Measurements from ENCODE around the gene CUEDC2. TPM values are rescaled to one million over a fixed set of nuclear protein-coding genes. Genes with fewer than 3 reads are reported as not detected.

CUEDC2 gene
- total RNA-seq, 1 experiment from 2014 or later, result 40.2 TPM

DNA sequence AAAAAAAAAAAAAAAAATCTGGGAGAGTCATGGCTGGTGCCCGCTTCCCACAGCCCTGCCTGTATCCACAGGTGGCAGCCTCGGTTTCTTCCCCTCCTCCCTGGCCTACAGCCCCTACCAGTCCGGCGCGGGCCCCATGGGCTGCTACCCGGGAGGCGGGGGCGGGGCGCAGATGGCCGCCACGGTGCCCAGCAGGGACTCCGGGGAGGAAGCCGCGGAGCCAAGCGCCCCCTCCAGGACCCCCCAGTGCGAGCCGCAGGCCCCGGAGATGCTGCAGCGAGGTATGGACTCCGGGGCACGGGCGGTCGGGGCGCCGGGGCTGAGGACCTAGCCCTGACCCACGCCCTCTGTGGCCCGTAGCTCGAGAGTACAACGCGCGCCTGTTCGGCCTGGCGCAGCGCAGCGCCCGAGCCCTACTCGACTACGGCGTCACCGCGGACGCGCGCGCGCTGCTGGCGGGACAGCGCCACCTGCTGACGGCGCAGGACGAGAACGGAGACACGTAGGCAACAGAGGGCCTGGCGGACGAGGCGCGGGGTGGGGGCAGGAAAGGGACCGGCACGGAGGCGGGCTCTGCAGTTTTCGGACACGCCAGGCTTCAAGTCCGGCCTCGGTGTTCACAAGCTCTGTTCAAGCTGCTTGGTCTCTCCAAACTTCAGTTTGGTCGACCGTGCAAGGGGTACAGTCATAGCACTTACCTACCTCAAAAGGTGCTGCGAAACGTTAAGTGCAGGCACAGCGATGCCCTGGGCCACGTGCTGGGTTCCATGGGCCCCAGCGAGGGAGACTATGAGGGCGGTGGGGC, 33.0 kb downstream of the CUEDC2 start (continued):
- TF ChIP-seq, protein P1, sequence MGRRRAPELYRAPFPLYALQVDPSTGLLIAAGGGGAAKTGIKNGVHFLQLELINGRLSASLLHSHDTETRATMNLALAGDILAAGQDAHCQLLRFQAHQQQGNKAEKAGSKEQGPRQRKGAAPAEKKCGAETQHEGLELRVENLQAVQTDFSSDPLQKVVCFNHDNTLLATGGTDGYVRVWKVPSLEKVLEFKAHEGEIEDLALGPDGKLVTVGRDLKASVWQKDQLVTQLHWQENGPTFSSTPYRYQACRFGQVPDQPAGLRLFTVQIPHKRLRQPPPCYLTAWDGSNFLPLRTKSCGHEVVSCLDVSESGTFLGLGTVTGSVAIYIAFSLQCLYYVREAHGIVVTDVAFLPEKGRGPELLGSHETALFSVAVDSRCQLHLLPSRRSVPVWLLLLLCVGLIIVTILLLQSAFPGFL (CRISPR knock-in tag; IDR thresholded peaks at IDR 0.05; ENCODE audit: borderline replicate concordance), result no peak
- TF ChIP-seq, protein P2, sequence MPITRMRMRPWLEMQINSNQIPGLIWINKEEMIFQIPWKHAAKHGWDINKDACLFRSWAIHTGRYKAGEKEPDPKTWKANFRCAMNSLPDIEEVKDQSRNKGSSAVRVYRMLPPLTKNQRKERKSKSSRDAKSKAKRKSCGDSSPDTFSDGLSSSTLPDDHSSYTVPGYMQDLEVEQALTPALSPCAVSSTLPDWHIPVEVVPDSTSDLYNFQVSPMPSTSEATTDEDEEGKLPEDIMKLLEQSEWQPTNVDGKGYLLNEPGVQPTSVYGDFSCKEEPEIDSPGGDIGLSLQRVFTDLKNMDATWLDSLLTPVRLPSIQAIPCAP (CRISPR knock-in tag; IDR thresholded peaks at IDR 0.05), result no peak
- TF ChIP-seq FOXK1 (CRISPR knock-in tag; IDR thresholded peaks at IDR 0.05) (peak; percentile 83), KAT7 (CRISPR knock-in tag; IDR thresholded peaks at IDR 0.05; ENCODE audit: borderline replicate concordance) (peak; percentile 60; the same call in 1 of the 2 replicates), CREB1 (CRISPR knock-in tag; IDR thresholded peaks at IDR 0.05) (no peak), FOXJ3 (CRISPR knock-in tag; IDR thresholded peaks at IDR 0.05; ENCODE audit: borderline replicate concordance) (no peak), FOXP1 (CRISPR knock-in tag; IDR thresholded peaks at IDR 0.05; ENCODE audit: borderline replicate concordance) (peak; percentile 38; the same call in 1 of the 2 replicates), GABPB1 (CRISPR knock-in tag; IDR thresholded peaks at IDR 0.05) (peak; percentile 53; the same call in 1 of the 2 replicates), ATF1 (CRISPR knock-in tag; IDR thresholded peaks at IDR 0.05) (no peak), ZBTB21 (CRISPR knock-in tag; IDR thresholded peaks at IDR 0.05; ENCODE audit: borderline replicate concordance) (peak; percentile 89), ZNF121 (CRISPR knock-in tag; IDR thresholded peaks at IDR 0.05) (no peak), HMGA2 (CRISPR knock-in tag; IDR thresholded peaks at IDR 0.05) (no peak), CREM (CRISPR knock-in tag; IDR thresholded peaks at IDR 0.05) (peak; percentile 74; the same call in 1 of the 2 replicates), NR2C2 (CRISPR knock-in tag; IDR thresholded peaks at IDR 0.05) (no peak), RORB (CRISPR knock-in tag; IDR thresholded peaks at IDR 0.05) (no peak), JUN (CRISPR knock-in tag; IDR thresholded peaks at IDR 0.05) (no peak), ZNF232 (CRISPR knock-in tag; IDR thresholded peaks at IDR 0.05) (0 out of 2 replicates have a peak, but pooled peaks have one; percentile 60), NR1H2 (CRISPR knock-in tag; IDR thresholded peaks at IDR 0.05) (no peak), SP1 (CRISPR knock-in tag; conservative IDR thresholded peaks at IDR 0.05) (peak; percentile 75)
- TF ChIP-seq, protein P3, sequence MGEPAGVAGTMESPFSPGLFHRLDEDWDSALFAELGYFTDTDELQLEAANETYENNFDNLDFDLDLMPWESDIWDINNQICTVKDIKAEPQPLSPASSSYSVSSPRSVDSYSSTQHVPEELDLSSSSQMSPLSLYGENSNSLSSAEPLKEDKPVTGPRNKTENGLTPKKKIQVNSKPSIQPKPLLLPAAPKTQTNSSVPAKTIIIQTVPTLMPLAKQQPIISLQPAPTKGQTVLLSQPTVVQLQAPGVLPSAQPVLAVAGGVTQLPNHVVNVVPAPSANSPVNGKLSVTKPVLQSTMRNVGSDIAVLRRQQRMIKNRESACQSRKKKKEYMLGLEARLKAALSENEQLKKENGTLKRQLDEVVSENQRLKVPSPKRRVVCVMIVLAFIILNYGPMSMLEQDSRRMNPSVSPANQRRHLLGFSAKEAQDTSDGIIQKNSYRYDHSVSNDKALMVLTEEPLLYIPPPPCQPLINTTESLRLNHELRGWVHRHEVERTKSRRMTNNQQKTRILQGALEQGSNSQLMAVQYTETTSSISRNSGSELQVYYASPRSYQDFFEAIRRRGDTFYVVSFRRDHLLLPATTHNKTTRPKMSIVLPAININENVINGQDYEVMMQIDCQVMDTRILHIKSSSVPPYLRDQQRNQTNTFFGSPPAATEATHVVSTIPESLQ (CRISPR knock-in tag; IDR thresholded peaks at IDR 0.05), result no peak
- TF ChIP-seq, protein P4, sequence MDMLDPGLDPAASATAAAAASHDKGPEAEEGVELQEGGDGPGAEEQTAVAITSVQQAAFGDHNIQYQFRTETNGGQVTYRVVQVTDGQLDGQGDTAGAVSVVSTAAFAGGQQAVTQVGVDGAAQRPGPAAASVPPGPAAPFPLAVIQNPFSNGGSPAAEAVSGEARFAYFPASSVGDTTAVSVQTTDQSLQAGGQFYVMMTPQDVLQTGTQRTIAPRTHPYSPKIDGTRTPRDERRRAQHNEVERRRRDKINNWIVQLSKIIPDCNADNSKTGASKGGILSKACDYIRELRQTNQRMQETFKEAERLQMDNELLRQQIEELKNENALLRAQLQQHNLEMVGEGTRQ (CRISPR knock-in tag; IDR thresholded peaks at IDR 0.05), result no peak; the same call in 1 of the 2 replicates
- TF ChIP-seq, protein P5, sequence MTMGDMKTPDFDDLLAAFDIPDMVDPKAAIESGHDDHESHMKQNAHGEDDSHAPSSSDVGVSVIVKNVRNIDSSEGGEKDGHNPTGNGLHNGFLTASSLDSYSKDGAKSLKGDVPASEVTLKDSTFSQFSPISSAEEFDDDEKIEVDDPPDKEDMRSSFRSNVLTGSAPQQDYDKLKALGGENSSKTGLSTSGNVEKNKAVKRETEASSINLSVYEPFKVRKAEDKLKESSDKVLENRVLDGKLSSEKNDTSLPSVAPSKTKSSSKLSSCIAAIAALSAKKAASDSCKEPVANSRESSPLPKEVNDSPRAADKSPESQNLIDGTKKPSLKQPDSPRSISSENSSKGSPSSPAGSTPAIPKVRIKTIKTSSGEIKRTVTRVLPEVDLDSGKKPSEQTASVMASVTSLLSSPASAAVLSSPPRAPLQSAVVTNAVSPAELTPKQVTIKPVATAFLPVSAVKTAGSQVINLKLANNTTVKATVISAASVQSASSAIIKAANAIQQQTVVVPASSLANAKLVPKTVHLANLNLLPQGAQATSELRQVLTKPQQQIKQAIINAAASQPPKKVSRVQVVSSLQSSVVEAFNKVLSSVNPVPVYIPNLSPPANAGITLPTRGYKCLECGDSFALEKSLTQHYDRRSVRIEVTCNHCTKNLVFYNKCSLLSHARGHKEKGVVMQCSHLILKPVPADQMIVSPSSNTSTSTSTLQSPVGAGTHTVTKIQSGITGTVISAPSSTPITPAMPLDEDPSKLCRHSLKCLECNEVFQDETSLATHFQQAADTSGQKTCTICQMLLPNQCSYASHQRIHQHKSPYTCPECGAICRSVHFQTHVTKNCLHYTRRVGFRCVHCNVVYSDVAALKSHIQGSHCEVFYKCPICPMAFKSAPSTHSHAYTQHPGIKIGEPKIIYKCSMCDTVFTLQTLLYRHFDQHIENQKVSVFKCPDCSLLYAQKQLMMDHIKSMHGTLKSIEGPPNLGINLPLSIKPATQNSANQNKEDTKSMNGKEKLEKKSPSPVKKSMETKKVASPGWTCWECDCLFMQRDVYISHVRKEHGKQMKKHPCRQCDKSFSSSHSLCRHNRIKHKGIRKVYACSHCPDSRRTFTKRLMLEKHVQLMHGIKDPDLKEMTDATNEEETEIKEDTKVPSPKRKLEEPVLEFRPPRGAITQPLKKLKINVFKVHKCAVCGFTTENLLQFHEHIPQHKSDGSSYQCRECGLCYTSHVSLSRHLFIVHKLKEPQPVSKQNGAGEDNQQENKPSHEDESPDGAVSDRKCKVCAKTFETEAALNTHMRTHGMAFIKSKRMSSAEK (CRISPR knock-in tag; IDR thresholded peaks at IDR 0.05; ENCODE audit: borderline replicate concordance), result no peak
- TF ChIP-seq, protein P6, sequence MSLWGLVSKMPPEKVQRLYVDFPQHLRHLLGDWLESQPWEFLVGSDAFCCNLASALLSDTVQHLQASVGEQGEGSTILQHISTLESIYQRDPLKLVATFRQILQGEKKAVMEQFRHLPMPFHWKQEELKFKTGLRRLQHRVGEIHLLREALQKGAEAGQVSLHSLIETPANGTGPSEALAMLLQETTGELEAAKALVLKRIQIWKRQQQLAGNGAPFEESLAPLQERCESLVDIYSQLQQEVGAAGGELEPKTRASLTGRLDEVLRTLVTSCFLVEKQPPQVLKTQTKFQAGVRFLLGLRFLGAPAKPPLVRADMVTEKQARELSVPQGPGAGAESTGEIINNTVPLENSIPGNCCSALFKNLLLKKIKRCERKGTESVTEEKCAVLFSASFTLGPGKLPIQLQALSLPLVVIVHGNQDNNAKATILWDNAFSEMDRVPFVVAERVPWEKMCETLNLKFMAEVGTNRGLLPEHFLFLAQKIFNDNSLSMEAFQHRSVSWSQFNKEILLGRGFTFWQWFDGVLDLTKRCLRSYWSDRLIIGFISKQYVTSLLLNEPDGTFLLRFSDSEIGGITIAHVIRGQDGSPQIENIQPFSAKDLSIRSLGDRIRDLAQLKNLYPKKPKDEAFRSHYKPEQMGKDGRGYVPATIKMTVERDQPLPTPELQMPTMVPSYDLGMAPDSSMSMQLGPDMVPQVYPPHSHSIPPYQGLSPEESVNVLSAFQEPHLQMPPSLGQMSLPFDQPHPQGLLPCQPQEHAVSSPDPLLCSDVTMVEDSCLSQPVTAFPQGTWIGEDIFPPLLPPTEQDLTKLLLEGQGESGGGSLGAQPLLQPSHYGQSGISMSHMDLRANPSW (CRISPR knock-in tag; conservative IDR thresholded peaks at IDR 0.05; ENCODE audit: low read depth), result no peak
- TF ChIP-seq, protein P7, sequence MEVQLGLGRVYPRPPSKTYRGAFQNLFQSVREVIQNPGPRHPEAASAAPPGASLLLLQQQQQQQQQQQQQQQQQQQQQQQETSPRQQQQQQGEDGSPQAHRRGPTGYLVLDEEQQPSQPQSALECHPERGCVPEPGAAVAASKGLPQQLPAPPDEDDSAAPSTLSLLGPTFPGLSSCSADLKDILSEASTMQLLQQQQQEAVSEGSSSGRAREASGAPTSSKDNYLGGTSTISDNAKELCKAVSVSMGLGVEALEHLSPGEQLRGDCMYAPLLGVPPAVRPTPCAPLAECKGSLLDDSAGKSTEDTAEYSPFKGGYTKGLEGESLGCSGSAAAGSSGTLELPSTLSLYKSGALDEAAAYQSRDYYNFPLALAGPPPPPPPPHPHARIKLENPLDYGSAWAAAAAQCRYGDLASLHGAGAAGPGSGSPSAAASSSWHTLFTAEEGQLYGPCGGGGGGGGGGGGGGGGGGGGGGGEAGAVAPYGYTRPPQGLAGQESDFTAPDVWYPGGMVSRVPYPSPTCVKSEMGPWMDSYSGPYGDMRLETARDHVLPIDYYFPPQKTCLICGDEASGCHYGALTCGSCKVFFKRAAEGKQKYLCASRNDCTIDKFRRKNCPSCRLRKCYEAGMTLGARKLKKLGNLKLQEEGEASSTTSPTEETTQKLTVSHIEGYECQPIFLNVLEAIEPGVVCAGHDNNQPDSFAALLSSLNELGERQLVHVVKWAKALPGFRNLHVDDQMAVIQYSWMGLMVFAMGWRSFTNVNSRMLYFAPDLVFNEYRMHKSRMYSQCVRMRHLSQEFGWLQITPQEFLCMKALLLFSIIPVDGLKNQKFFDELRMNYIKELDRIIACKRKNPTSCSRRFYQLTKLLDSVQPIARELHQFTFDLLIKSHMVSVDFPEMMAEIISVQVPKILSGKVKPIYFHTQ (CRISPR knock-in tag; IDR thresholded peaks at IDR 0.05), result no peak

All from WTC11 (cell line).